ENCODE data around the gene ARHGAP25.

DNA sequence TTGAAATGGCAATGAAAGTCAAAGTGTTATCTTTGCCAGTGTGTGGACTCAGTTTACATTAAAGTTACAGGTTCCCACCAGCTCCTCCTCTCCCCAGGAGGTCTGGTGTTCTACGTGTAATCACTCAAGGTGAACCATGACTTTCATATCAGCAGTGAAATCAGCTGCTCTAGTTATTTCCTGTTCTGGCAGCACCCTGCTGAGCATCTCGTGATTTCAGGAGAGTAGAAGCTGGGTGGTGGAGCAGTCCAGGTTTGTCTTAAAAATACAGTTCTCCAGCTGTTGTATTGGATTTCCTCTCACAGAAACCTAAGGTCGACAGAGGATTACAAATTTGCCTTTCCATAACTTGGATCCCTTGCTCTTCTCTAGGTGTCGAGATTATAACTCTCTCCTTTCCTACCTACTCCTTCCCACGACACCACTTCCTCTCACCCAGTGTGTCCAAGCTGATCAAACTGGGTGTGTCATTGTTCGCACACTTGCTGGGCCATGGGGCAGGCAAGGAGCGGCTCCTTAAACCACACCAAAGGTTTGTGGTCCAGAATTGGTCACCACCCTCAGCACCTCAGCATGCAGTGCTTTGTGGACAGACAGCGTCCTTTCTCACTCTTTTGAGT, 13.0 kb upstream of the ARHGAP25 start:
- no peak for TF ChIP-seq GATA3 (IDR thresholded peaks at IDR 0.05; ENCODE audit: low read depth, low read length)
- TF ChIP-seq GATA2 (IDR thresholded peaks at IDR 0.05; ENCODE audit: low read depth, low read length), result no peak

Data from SH-SY5Y (cell line).